ENCODE results near the gene THEM5.

THEM5 gene

GRCh38 chr1:151840421-151840820, 13.1 kb downstream of the THEM5 start:
- in situ Hi-C loops (cut with HindIII; ENCODE audit: low sequenced_read_pairs) = no loop called here

- in situ Hi-C loops (cut with HindIII; ENCODE audit: low sequenced_read_pairs) = loop anchor here (5.0 kb wide), 1 partner anchor 97 kb away; no protein-coding TSS in a partner anchor
Observed at GRCh38 chr1:151839457-151840403, 13.8 kb downstream of the THEM5 start, which contains the start of gene C2CD4D. Gene C2CD4D (minus strand): TSS chr1:151839820. CDS start chr1:151838989, 831 bp downstream.

- in situ Hi-C loops (cut with HindIII; ENCODE audit: low sequenced_read_pairs) = loop anchor here (5.0 kb wide), 1 partner anchor 97 kb away; no protein-coding TSS in a partner anchor
Observed at GRCh38 chr1:151839082-151839412, 14.5 kb downstream of the THEM5 start.

GRCh38 chr1:151838222-151839081, 15.1 kb downstream of the THEM5 start:
- in situ Hi-C loops (cut with HindIII; ENCODE audit: low sequenced_read_pairs) = loop anchor here (5.0 kb wide), 1 partner anchor 96 kb away; no protein-coding TSS in a partner anchor

- in situ Hi-C loops (cut with HindIII; ENCODE audit: low sequenced_read_pairs) = loop anchor here (5.0 kb wide), 1 partner anchor 96 kb away; no protein-coding TSS in a partner anchor
Observed at GRCh38 chr1:151837884-151838221, 15.7 kb downstream of the THEM5 start.

DNA sequence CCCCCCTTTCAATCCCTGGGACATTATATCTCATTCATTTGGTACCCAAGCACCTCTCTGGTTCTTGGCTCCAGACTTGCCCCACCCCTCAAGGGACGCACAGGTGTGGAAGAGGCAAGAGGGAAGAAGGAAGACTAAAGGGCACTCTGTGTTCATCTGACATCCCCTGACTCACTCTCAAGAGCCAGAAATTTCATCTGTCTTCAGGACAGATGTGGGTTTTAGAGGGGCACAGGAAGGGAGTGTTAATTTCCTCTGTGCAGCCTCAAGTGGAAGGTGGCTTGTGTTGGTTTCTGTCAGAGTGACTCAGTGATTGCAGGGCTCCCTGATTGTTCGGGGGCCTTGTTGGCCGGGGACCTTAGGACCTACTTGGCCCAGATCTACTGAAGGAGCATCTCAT, 16.3 kb downstream of the THEM5 start:
- in situ Hi-C loops (cut with HindIII; ENCODE audit: low sequenced_read_pairs) = loop anchor here (5.0 kb wide), 1 partner anchor 95 kb away; no protein-coding TSS in a partner anchor

DNA sequence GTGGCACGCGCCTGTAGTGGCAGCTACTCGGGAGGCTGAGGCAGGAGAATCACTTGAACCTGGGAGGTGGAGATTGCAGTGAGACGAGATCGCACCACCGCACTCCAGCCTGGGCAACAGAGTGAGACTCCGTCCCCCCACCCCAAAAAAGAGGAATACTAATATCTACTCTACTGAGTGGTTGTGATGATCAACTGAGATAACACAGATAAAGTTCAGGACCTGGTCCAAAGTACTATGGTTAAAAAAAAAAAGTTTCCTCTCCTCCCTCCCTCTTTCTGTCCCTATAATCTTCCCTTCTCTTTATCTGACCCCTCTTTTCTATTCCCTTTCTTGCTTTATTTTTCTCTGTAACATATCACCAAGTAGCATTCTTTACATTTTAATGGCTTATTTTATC, 17.9 kb downstream of the THEM5 start:
- in situ Hi-C loops (cut with HindIII; ENCODE audit: low sequenced_read_pairs) = loop anchor here (5.0 kb wide), 1 partner anchor 93 kb away; no protein-coding TSS in a partner anchor

DNA sequence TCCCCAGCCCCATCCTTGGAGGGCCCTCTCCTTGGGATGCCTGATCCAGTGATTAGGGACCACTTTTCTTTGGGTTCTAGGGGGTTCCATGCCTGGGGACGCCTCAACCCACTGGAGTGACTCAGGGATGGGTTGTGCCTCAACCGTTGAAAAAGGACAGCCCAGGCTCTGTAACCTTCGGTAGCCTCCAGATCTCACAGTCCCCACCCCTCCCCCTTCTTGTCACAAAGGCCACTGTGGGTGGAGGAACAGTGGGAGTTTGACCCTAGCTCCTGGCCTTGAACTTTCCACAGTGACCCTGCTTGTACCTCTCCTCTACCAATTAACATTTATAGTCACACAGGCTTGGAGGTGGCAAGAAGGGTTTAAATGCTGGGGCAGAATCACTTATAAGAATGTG, 19.3 kb downstream of the THEM5 start:
- in situ Hi-C loops (cut with HindIII; ENCODE audit: low sequenced_read_pairs) = no loop called here

GRCh38 chr1:151833172-151833900, 20.2 kb downstream of the THEM5 start:
- in situ Hi-C loops (cut with HindIII; ENCODE audit: low sequenced_read_pairs) = no loop called here

GRCh38 chr1:151832318-151832980, 21.1 kb downstream of the THEM5 start:
- in situ Hi-C loops (cut with HindIII; ENCODE audit: low sequenced_read_pairs) = no loop called here

DNA sequence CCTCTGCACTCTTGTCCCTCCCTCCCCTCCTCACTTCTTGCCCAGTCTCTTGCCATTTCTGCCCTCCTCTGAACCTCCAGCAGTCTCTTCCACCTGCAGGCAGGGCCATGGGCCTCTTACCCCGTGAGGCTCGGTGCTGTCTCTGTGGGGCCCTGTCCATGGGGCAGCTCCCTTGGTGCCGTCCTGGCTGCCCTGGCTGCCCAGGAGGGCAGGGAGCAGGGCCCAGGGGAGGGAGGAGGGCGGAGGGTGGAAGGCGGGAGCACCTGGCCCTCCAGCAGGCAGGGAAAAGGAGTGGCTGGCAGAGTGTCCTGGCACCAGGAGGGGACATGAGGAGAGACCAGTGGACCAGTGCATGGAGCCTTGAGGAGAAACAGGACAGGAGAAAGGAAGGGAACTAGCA, 21.9 kb downstream of the THEM5 start, which contains the start of gene RORC:
RORC (minus strand) TSS at position 198 of the 400 bp plus-strand sequence; CDS start at position 160, 38 bp downstream.
- in situ Hi-C loops (cut with HindIII; ENCODE audit: low sequenced_read_pairs) = no loop called here

GRCh38 chr1:151831256-151831591, 22.3 kb downstream of the THEM5 start:
- in situ Hi-C loops (cut with HindIII; ENCODE audit: low sequenced_read_pairs) = no loop called here

DNA sequence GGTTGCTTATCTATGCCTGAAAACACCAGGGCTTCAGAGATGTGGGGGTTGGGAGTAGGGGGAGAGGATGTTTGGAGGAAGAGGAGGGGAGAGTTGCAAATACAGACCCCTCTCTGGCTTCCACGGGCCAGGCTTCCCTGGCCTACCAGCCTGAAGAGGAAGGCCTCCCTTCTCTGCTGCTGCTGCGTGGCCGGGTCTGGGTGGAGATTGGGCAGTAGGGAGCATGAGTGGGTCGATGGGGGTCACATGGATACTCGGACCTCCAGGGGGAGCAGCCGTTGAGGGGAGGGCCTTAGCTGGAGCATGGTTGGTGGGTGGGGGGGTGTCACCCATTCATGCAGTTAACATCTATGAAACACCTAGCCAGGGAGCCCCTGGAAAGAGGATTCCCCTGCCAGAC, 23.5 kb downstream of the THEM5 start:
- in situ Hi-C loops (cut with HindIII; ENCODE audit: low sequenced_read_pairs) = no loop called here

GRCh38 chr1:151829352-151830046, 24.0 kb downstream of the THEM5 start:
- in situ Hi-C loops (cut with HindIII; ENCODE audit: low sequenced_read_pairs) = no loop called here

GRCh38 chr1:151828921-151829320, 24.6 kb downstream of the THEM5 start:
- in situ Hi-C loops (cut with HindIII; ENCODE audit: low sequenced_read_pairs) = no loop called here

- in situ Hi-C loops (cut with HindIII; ENCODE audit: low sequenced_read_pairs) = no loop called here
Observed at GRCh38 chr1:151827853-151828252, 25.7 kb downstream of the THEM5 start.

DNA sequence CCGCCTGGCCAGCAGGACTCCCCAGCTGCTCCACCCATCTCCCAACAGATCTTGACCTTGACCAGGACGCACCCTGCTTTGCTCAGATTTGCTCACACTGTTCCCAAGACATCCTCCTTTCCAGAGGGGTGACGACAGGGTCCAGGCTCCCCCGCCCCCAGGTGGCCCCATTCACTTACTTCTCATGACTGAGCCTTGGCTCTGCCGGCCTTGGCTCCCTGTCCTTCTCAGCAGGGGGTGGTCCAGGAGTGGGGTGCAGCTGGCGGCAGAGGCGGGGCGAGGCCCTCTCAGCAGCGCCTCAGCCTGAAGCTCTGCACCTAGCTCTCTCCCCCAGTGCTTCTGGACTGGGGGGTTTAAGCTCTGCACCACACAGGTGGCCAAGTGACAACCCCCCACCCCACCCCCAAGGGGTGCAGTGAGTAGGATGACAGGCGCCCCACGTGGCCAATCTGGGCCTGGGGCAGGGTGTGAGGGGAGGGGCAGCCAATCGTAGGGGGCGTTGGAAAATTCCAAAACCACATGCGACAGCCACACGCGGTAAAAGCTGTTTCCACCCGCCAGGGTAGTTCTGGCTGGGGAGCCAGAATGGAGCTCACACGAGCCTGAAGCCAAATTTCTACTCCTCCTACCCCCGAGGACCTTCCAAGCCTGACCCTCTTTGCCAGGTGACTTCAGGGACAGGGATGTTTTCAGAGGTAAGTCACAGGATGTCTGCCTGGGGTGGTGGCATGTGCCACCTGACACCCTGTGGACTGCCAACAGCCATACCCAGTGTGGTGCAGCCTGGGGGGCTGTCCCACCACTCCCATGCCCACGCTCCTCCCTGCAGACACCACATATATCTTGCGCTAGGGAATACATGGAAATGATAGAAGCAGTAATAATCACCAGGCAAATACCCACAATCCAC, 27.5 kb downstream of the THEM5 start:
- in situ Hi-C loops (cut with HindIII; ENCODE audit: low sequenced_read_pairs) = no loop called here

DNA sequence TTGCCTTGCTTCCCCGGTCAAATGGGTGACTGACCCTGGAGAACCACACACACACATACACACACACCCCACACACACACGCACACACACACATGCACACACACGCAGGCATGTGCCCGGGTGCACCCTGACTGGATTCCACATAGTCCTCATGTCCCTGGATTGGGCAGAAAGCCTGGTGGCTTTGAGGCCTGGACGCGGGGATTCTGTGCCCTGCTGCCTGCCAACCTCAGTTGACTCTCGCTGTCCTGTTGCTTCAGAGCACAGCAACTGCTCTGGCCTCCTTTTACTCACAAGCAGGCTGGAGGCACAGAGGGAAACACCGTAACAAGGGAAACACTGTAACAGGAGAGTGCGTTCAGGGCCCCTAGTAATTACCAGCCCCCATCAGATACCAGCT, 28.3 kb downstream of the THEM5 start:
- in situ Hi-C loops (cut with HindIII; ENCODE audit: low sequenced_read_pairs) = no loop called here

- in situ Hi-C loops (cut with HindIII; ENCODE audit: low sequenced_read_pairs) = no loop called here
Observed at GRCh38 chr1:151823175-151823574, 30.3 kb downstream of the THEM5 start.

Measured in endothelial cell of hepatic sinusoid (primary cell).